Measurements from ENCODE around the gene DPT. TPM values are rescaled to one million over a fixed set of nuclear protein-coding genes. Genes with fewer than 3 reads are reported as not detected.

The DPT gene
- polyA plus RNA-seq, 1 of the 3 experiments (the other 2 are of a cell fraction): 0.05 TPM

DNA sequence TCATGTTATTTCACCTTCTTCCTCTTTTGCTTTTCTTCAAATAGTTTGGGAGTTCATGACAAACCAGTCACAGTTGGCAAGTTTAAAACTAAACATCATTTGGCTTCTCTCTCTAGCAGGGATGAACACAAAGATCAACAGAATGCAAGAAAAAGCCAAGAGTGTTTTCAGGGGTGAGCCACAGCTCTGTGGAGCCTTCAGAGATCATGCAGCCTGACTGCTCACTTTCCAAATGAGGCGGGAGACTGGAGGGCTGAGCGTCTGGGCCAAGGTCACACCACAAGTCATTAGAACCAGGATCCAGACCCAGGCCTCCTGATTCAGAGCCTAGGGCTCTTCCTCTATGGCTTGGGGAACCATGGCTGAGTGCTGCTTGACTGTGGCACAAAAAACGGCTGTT lies 2.7 kb downstream of the DPT start:
- TF ChIP-seq, protein P1, sequence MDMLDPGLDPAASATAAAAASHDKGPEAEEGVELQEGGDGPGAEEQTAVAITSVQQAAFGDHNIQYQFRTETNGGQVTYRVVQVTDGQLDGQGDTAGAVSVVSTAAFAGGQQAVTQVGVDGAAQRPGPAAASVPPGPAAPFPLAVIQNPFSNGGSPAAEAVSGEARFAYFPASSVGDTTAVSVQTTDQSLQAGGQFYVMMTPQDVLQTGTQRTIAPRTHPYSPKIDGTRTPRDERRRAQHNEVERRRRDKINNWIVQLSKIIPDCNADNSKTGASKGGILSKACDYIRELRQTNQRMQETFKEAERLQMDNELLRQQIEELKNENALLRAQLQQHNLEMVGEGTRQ (IDR thresholded peaks at IDR 0.05; ENCODE audit: borderline replicate concordance, low read depth, low read length): no peak
- TF ChIP-seq, protein P2, sequence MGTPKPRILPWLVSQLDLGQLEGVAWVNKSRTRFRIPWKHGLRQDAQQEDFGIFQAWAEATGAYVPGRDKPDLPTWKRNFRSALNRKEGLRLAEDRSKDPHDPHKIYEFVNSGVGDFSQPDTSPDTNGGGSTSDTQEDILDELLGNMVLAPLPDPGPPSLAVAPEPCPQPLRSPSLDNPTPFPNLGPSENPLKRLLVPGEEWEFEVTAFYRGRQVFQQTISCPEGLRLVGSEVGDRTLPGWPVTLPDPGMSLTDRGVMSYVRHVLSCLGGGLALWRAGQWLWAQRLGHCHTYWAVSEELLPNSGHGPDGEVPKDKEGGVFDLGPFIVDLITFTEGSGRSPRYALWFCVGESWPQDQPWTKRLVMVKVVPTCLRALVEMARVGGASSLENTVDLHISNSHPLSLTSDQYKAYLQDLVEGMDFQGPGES (IDR thresholded peaks at IDR 0.05; ENCODE audit: low read depth, low read length): no peak
- no peak for TF ChIP-seq NFIC (IDR thresholded peaks at IDR 0.05; ENCODE audit: borderline replicate concordance)
- no peak for TF ChIP-seq EP300 (IDR thresholded peaks at IDR 0.05; ENCODE audit: borderline replicate concordance in 1 of 2, low read depth in 1 of 2, low read length in 1 of 2)
- Histone ChIP-seq H3K9me3 (no peaks in the 10 kb centered on the region), H3K4me1 (ENCODE audit: control insufficient read depth in 1 of 2, insufficient read depth in 2 of 2, low read depth in 1 of 2, low read length in 1 of 2) (peaks cover 0 to 43% of the 10 kb centered on the region in 2 experiments; a peak in 2 of 4 replicates), H3K27me3 (ENCODE audit: insufficient read depth) (no peaks in the 10 kb centered on the region), H4K20me1 (ENCODE audit: insufficient read depth) (no peaks in the 10 kb centered on the region), H3K4me3 (ENCODE audit: low read depth in 2 of 2, low read length in 1 of 2) (no peak overlapping the region; a peak in 1 of 4 replicates), H3K4me2 (no peak overlapping the region), H3K36me3 (replicated peaks in 1 of 2; ENCODE audit: control insufficient read depth in 1 of 2, insufficient read depth in 2 of 2, low read length in 1 of 2) (no peaks in the 10 kb centered on the region), H2AFZ (ENCODE audit: low read depth) (no peak overlapping the region), H3F3A (replicated peaks; ENCODE audit: insufficient read depth) (no peaks in the 10 kb centered on the region), H3K79me2 (ENCODE audit: insufficient read depth) (no peaks in the 10 kb centered on the region), H3K9ac (no peak overlapping the region), H3K27ac (ENCODE audit: low read depth in 2 of 2, low read length in 1 of 2) (peak overlapping the region in 1 of 2 experiments; percentile 26; a peak in 1 of 4 replicates), H3K9me2 (no peaks in the 10 kb centered on the region)
- CTCF ChIA-PET: no interaction called here
- POLR2A ChIA-PET: no interaction called here
- DNase-seq: no peak
- WGBS (ENCODE audit: low lambda C conversion rate): 97% methylated on average over 3 of the region's 3 CpGs

DNA sequence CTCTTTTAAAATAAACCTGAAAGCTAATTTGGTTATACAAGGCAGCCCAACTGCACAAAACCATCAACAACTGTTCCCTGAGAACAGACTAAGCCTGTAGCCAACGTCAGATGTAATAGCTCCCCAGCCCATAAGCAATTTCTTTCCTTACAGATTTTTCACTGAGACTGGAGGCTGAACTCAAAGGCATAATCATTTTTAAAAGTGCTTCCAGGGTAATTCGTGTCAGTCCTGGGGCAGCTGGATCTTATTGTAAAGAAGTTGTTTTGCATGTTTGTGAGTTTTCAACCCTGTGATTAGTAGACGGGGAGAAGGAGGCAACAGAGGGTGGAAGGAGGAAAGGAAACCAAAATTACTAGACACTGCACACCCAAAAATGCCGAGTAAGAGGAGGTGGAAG lies 3.2 kb downstream of the DPT start:
- CTCF ChIA-PET: no interaction called here
- Histone ChIP-seq H3F3A (replicated peaks; ENCODE audit: insufficient read depth) (no peaks in the 10 kb centered on the region), H3K4me1 (ENCODE audit: control insufficient read depth in 1 of 2, insufficient read depth in 2 of 2, low read depth in 1 of 2, low read length in 1 of 2) (peaks cover 0 to 47% of the 10 kb centered on the region in 2 experiments; a peak in 2 of 4 replicates), H3K27me3 (ENCODE audit: insufficient read depth) (no peaks in the 10 kb centered on the region), H4K20me1 (ENCODE audit: insufficient read depth) (no peaks in the 10 kb centered on the region), H3K9me3 (no peaks in the 10 kb centered on the region), H3K79me2 (ENCODE audit: insufficient read depth) (no peaks in the 10 kb centered on the region), H3K4me3 (ENCODE audit: low read depth in 2 of 2, low read length in 1 of 2) (no peak overlapping the region), H3K4me2 (no peak overlapping the region), H2AFZ (ENCODE audit: low read depth) (no peak overlapping the region), H3K27ac (ENCODE audit: low read depth in 2 of 2, low read length in 1 of 2) (peak overlapping the region in 1 of 2 experiments; percentile 26; a peak in 1 of 4 replicates), H3K9me2 (no peaks in the 10 kb centered on the region), H3K9ac (no peak overlapping the region), H3K36me3 (replicated peaks in 1 of 2; ENCODE audit: control insufficient read depth in 1 of 2, insufficient read depth in 2 of 2, low read length in 1 of 2) (no peaks in the 10 kb centered on the region)
- TF ChIP-seq NRF1 (IDR thresholded peaks at IDR 0.05; ENCODE audit: low read depth, low read length) (no peak), RAD21 (IDR thresholded peaks at IDR 0.05; ENCODE audit: low read length) (no peak), JUND (IDR thresholded peaks at IDR 0.05) (no peak), CHD2 (IDR thresholded peaks at IDR 0.05; ENCODE audit: low read length, partially characterized antibody) (no peak), TAF1 (IDR thresholded peaks at IDR 0.05; ENCODE audit: borderline replicate concordance, low read depth, low read length) (no peak), EP300 (IDR thresholded peaks at IDR 0.05; ENCODE audit: borderline replicate concordance in 1 of 2, low read depth in 1 of 2, low read length in 1 of 2) (no peak), POLR2AphosphoS5 (IDR thresholded peaks at IDR 0.05; ENCODE audit: low read depth, low read length) (no peak), MXI1 (IDR thresholded peaks at IDR 0.05; ENCODE audit: low read depth, low read length) (no peak), TCF12 (IDR thresholded peaks at IDR 0.05) (no peak), GABPA (IDR thresholded peaks at IDR 0.05; ENCODE audit: low read depth) (no peak), NFIC (IDR thresholded peaks at IDR 0.05; ENCODE audit: borderline replicate concordance) (no peak), GATA2 (CRISPR knock-in tag; IDR thresholded peaks at IDR 0.05) (no peak), RXRA (IDR thresholded peaks at IDR 0.05; ENCODE audit: borderline replicate concordance, low read depth) (no peak), RCOR1 (IDR thresholded peaks at IDR 0.05; ENCODE audit: low read length) (no peak), FOXM1 (IDR thresholded peaks at IDR 0.05; ENCODE audit: low read depth) (no peak), YY1 (IDR thresholded peaks at IDR 0.05; ENCODE audit: low read depth) (no peak), RFX5 (IDR thresholded peaks at IDR 0.05; ENCODE audit: low read length) (no peak)
- TF ChIP-seq, protein P3, sequence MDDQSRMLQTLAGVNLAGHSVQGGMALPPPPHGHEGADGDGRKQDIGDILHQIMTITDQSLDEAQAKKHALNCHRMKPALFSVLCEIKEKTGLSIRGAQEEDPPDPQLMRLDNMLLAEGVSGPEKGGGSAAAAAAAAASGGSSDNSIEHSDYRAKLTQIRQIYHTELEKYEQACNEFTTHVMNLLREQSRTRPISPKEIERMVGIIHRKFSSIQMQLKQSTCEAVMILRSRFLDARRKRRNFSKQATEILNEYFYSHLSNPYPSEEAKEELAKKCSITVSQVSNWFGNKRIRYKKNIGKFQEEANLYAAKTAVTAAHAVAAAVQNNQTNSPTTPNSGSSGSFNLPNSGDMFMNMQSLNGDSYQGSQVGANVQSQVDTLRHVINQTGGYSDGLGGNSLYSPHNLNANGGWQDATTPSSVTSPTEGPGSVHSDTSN (IDR thresholded peaks at IDR 0.05): no peak
- TF ChIP-seq, protein P4, sequence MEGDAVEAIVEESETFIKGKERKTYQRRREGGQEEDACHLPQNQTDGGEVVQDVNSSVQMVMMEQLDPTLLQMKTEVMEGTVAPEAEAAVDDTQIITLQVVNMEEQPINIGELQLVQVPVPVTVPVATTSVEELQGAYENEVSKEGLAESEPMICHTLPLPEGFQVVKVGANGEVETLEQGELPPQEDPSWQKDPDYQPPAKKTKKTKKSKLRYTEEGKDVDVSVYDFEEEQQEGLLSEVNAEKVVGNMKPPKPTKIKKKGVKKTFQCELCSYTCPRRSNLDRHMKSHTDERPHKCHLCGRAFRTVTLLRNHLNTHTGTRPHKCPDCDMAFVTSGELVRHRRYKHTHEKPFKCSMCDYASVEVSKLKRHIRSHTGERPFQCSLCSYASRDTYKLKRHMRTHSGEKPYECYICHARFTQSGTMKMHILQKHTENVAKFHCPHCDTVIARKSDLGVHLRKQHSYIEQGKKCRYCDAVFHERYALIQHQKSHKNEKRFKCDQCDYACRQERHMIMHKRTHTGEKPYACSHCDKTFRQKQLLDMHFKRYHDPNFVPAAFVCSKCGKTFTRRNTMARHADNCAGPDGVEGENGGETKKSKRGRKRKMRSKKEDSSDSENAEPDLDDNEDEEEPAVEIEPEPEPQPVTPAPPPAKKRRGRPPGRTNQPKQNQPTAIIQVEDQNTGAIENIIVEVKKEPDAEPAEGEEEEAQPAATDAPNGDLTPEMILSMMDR (IDR thresholded peaks at IDR 0.05): no peak
- TF ChIP-seq, protein P2 (IDR thresholded peaks at IDR 0.05; ENCODE audit: low read depth, low read length): no peak
- no peak for DNase-seq
- POLR2A ChIA-PET: interaction anchor here (0.6 kb wide), 1 partner anchor 112 kb away, joined by 3 read pairs; no protein-coding TSS in a partner anchor
- 75% methylated on average over 4 of the region's 4 CpGs for WGBS (ENCODE audit: low lambda C conversion rate)

Measured in SK-N-SH (cell line).